NB4 (cell line): Measurements from ENCODE around the gene VAV2.

ENCODE experiments used
- CTCF ChIP-seq: IDR thresholded peaks from one replicate; pipeline ENCODE4 v1.5.1; 2012; ENCODE audit warnings: low read depth, low read length
- POLR2A ChIP-seq: IDR thresholded peaks from 2 replicates; pipeline ENCODE4 v1.6.1; 2011; ENCODE audit warnings: mild to moderate bottlenecking; ENCODE audit not compliant: insufficient read length; ENCODE audit errors: extremely low read depth

- TF ChIP-seq CTCF (peak; percentile 92), POLR2A (no peak)
Observed at GRCh38 chr9:133782157-133783130, 209.7 kb downstream of the VAV2 start.
